H9 (cell line): Measurements from ENCODE around the gene ZNF467. TPM values are rescaled to one million over a fixed set of nuclear protein-coding genes. Genes with fewer than 3 reads are reported as not detected.
A peak's percentile ranks its signal among the peaks of the same experiment; 100 is the strongest.

ENCODE experiments used
- DNase-seq: peaks from one replicate; pipeline ENCODE4 v3.0.0-alpha.2; 2017
- H2AFZ ChIP-seq: one replicate; pipeline ENCODE4 v1.6.1; 2013; ENCODE audit warnings: mild to moderate bottlenecking, low read length, control low read depth, moderate library complexity
- H2AK5ac ChIP-seq: 2 replicates; pipeline ENCODE4 v1.6.1; 2013; ENCODE audit warnings: low read length, control low read depth, mixed read lengths; ENCODE audit not compliant: insufficient read length
- H2BK120ac ChIP-seq: one replicate; pipeline ENCODE4 v1.6.1; 2013; ENCODE audit warnings: low read depth, mild to moderate bottlenecking, low read length, control low read depth, inconsistent platforms; ENCODE audit not compliant: poor library complexity, severe bottlenecking
- H2BK12ac ChIP-seq: 2 replicates; pipeline ENCODE4 v1.6.1; 2013; ENCODE audit warnings: low read length, control low read depth, mixed read lengths, low read depth; ENCODE audit not compliant: insufficient read length
- H2BK15ac ChIP-seq: 2 replicates; pipeline ENCODE4 v1.6.1; 2013; ENCODE audit warnings: low read depth, low read length, control low read depth
- H2BK20ac ChIP-seq: one replicate; pipeline ENCODE4 v1.6.1; 2013; ENCODE audit warnings: low read depth, mild to moderate bottlenecking, low read length, control low read depth, inconsistent platforms; ENCODE audit not compliant: poor library complexity, severe bottlenecking
- H2BK5ac ChIP-seq: 2 replicates; pipeline ENCODE4 v1.6.1; 2013; ENCODE audit warnings: low read length, control low read depth, mixed read lengths; ENCODE audit not compliant: insufficient read length
- H3K14ac ChIP-seq: 2 replicates; pipeline ENCODE4 v1.6.1; 2013; ENCODE audit warnings: low read length, control low read depth; ENCODE audit not compliant: insufficient read depth
- H3K18ac ChIP-seq: 2 replicates; pipeline ENCODE4 v1.6.1; 2013; ENCODE audit warnings: low read depth, mild to moderate bottlenecking, mixed read lengths, low read length, control low read depth; ENCODE audit not compliant: insufficient read length
- H3K23ac ChIP-seq: 2 replicates; pipeline ENCODE4 v1.6.1; 2013; ENCODE audit warnings: low read length, control low read depth, mixed read lengths, low read depth; ENCODE audit not compliant: insufficient read length
- H3K23me2 ChIP-seq: 2 replicates; pipeline ENCODE4 v1.6.1; 2013; ENCODE audit warnings: low read depth, mild to moderate bottlenecking, mixed read lengths, low read length, control low read depth; ENCODE audit not compliant: insufficient read length, poor library complexity, severe bottlenecking
- H3K27ac ChIP-seq: 2 replicates; pipeline ENCODE4 v1.5.1; 2013; ENCODE audit warnings: low read length, control low read depth, mixed read lengths, low read depth; ENCODE audit not compliant: insufficient read length
- H3K27me3 ChIP-seq: 2 replicates; pipeline ENCODE4 v1.6.1; 2013; ENCODE audit warnings: low read length, control low read depth, inconsistent platforms; ENCODE audit not compliant: insufficient read depth
- H3K4ac ChIP-seq: 2 replicates; pipeline ENCODE4 v1.6.1; 2013; ENCODE audit warnings: low read depth, mild to moderate bottlenecking, control low read depth, inconsistent platforms, low read length, moderate library complexity
- H3K4me1 ChIP-seq: 2 replicates; pipeline ENCODE4 v1.6.1; 2013; ENCODE audit warnings: low read length, control low read depth, inconsistent platforms; ENCODE audit not compliant: insufficient read depth
- H3K4me2 ChIP-seq: 2 replicates; pipeline ENCODE4 v1.6.1; 2013; ENCODE audit warnings: low read length, control low read depth, mixed read lengths; ENCODE audit not compliant: insufficient read length, insufficient read depth
- H3K56ac ChIP-seq: 2 replicates; pipeline ENCODE4 v1.6.1; 2013; ENCODE audit warnings: low read depth, mild to moderate bottlenecking, mixed read lengths, low read length, control low read depth; ENCODE audit not compliant: insufficient read length
- H3K79me1 ChIP-seq: 2 replicates; pipeline ENCODE4 v1.6.1; 2013; ENCODE audit warnings: low read depth, mild to moderate bottlenecking, moderate library complexity, low read length, control low read depth, inconsistent platforms; ENCODE audit not compliant: insufficient read depth, poor library complexity, severe bottlenecking
- H3K79me2 ChIP-seq: 2 replicates; pipeline ENCODE4 v1.6.1; 2013; ENCODE audit warnings: low read length, control low read depth, inconsistent platforms; ENCODE audit not compliant: insufficient read depth
- H3K9ac ChIP-seq: 2 replicates; pipeline ENCODE4 v1.6.1; 2013; ENCODE audit warnings: low read length, control low read depth, mixed read lengths; ENCODE audit not compliant: insufficient read length; ENCODE audit errors: extremely low read depth
- H3K9me3 ChIP-seq: one replicate; pipeline ENCODE4 v1.6.1; 2013; ENCODE audit warnings: low read depth, low read length, inconsistent platforms; ENCODE audit not compliant: control insufficient read depth
- H3T11ph ChIP-seq: one replicate; pipeline ENCODE4 v1.6.1; 2013; ENCODE audit warnings: mild to moderate bottlenecking, low read length, control low read depth, inconsistent platforms
- H4K20me1 ChIP-seq: one replicate; pipeline ENCODE4 v1.6.1; 2013; ENCODE audit not compliant: control insufficient read depth, insufficient read length, insufficient read depth
- H4K5ac ChIP-seq: 2 replicates; pipeline ENCODE4 v1.6.1; 2013; ENCODE audit warnings: low read depth, mild to moderate bottlenecking, mixed read lengths, low read length, control low read depth; ENCODE audit not compliant: insufficient read length
- H4K8ac ChIP-seq: replicated peaks from 2 replicates; pipeline ENCODE4 v1.6.1; 2013; ENCODE audit warnings: low read length, control low read depth, mixed read lengths, low read depth; ENCODE audit not compliant: insufficient read length
- H4K91ac ChIP-seq: 2 replicates; pipeline ENCODE4 v1.6.1; 2013; ENCODE audit warnings: low read depth, mild to moderate bottlenecking, moderate library complexity, mixed read lengths, low read length, control low read depth; ENCODE audit not compliant: insufficient read length
- H3K27ac Mint-ChIP-seq, 3 experiments: 2 replicates in 2 of 3; 3 replicates in 1 of 3; pipeline ENCODE4 v1.8.0; 2020 to 2021; ENCODE audit warnings: mixed read lengths in 3 of 3, mild to moderate bottlenecking in 1 of 3, moderate library complexity in 1 of 3
- H3K27me3 Mint-ChIP-seq: 2 replicates; pipeline ENCODE4 v1.8.0; 2021; ENCODE audit warnings: low read depth, mild to moderate bottlenecking, moderate library complexity, mixed read lengths
- H3K36me3 Mint-ChIP-seq, 3 experiments: 2 replicates in 2 of 3; 3 replicates in 1 of 3; pipeline ENCODE4 v1.8.0; 2020 to 2021; ENCODE audit warnings: low read depth in 3 of 3, mixed read lengths in 3 of 3; ENCODE audit not compliant: insufficient read depth in 1 of 3
- H3K4me1 Mint-ChIP-seq, 2 experiments: 2 replicates each; pipeline ENCODE4 v1.8.0; 2020; ENCODE audit warnings: mixed read lengths in 2 of 2
- H3K4me3 Mint-ChIP-seq, 2 experiments: 2 replicates in 1 of 2; 3 replicates in 1 of 2; pipeline ENCODE4 v1.8.0; 2020 to 2021; ENCODE audit warnings: mild to moderate bottlenecking in 2 of 2, mixed read lengths in 2 of 2, moderate library complexity in 1 of 2
- H3K9me3 Mint-ChIP-seq, 2 experiments: 2 replicates in 1 of 2; 3 replicates in 1 of 2; pipeline ENCODE4 v1.8.0; 2020; ENCODE audit warnings: mild to moderate bottlenecking in 2 of 2, mixed read lengths in 2 of 2, moderate library complexity in 1 of 2
- CTCF ChIP-seq: fragments of 200-600 bp; sonication (generic); conservative IDR thresholded peaks from 3 replicates; pipeline ENCODE4 v1.8.0; 2021; ENCODE audit warnings: antibody characterized with exemption, mild to moderate bottlenecking
- WGBS: extraction: QIAGEN DNeasy Blood & Tissue Kit; methylation state at CpG from one replicate; pipeline ENCODE4 v1.1.7; 2013; ENCODE audit warnings: missing lambda C conversion rate, low lambda C conversion rate, mixed read lengths; ENCODE audit not compliant: insufficient read length; ENCODE audit errors: extremely low coverage; 5-methylcytosine and 5-hydroxymethylcytosine counted together
- total RNA-seq: library from RNA; stranded (reverse); gene quantifications from 2 replicates; pipeline ENCODE4 v1.2.1, GENCODE V29; 2021

The ZNF467 gene
- total RNA-seq, 1 experiment from 2014 or later = 0.31 TPM

- no peak overlapping the region for H3K27ac ChIP-seq
- H3K4ac ChIP-seq = no peak overlapping the region
- H3K27ac Mint-ChIP-seq = no peak overlapping the region
- no peak overlapping the region for H4K8ac ChIP-seq
- H3K4me3 Mint-ChIP-seq = no peak overlapping the region
- H4K20me1 ChIP-seq = no peaks in the 10 kb centered on the region
- no peaks in the 10 kb centered on the region for H3K27me3 ChIP-seq
- H2BK5ac ChIP-seq = no peak overlapping the region
- H3K9me3 Mint-ChIP-seq = no peaks in the 10 kb centered on the region
- no peak overlapping the region for H2AK5ac ChIP-seq
- DNase-seq = peak; percentile 25
- peaks cover 0 to 3% of the 10 kb centered on the region in 2 experiments; a peak in 2 of 4 replicates for H3K4me1 Mint-ChIP-seq
- H3K79me1 ChIP-seq = no peaks in the 10 kb centered on the region
- H3K9me3 ChIP-seq = no peaks in the 10 kb centered on the region
- H2BK120ac ChIP-seq = no peak overlapping the region
- no peak overlapping the region for H2BK12ac ChIP-seq
- no peak for TF ChIP-seq CTCF
- H4K91ac ChIP-seq = no peak overlapping the region
- peaks cover 2 to 19% (median 12%) of the 10 kb centered on the region in 3 experiments; a peak in 6 of 7 replicates for H3K36me3 Mint-ChIP-seq
- no peak overlapping the region for H3K18ac ChIP-seq
- whole genome bisulfite sequencing = no CpG with 5 or more reads among the region's 30 CpGs
- no peak overlapping the region for H3K56ac ChIP-seq
- H4K5ac ChIP-seq = no peak overlapping the region
- H3K23ac ChIP-seq = no peak overlapping the region
- no peak overlapping the region for H2BK20ac ChIP-seq
- H3K4me1 ChIP-seq = no peaks in the 10 kb centered on the region
- H3T11ph ChIP-seq = no peak overlapping the region
- H3K14ac ChIP-seq = no peak overlapping the region
- no peak overlapping the region for H3K4me2 ChIP-seq
- H3K9ac ChIP-seq = no peak overlapping the region
- no peak overlapping the region for H2AFZ ChIP-seq
- H3K27me3 Mint-ChIP-seq = peaks cover 18% of the 10 kb centered on the region
- no peaks in the 10 kb centered on the region for H3K23me2 ChIP-seq
- H3K79me2 ChIP-seq = no peaks in the 10 kb centered on the region
- no peak overlapping the region for H2BK15ac ChIP-seq
Observed at GRCh38 chr7:149733131-149733923, 40.1 kb downstream of the ZNF467 start.
